GM18526 (cell line): Measurements from ENCODE around the gene GATAD2B.

Experiments
- POLR2A ChIP-seq: IDR thresholded peaks from 3 replicates; pipeline ENCODE4 v1.6.1; 2011; ENCODE audit not compliant: insufficient read length; ENCODE audit errors: extremely low read depth

GATAD2B gene

GRCh38 chr1:153957744-153958110, 35.0 kb upstream of the GATAD2B start:
- peak; percentile 45 for TF ChIP-seq POLR2A

- TF ChIP-seq POLR2A = no peak
These were observed 34.4 kb upstream of the GATAD2B start for GRCh38 chr1:153956997-153957715.

GRCh38 chr1:153954826-153955225, 32.1 kb upstream of the GATAD2B start:
- no peak for TF ChIP-seq POLR2A

GRCh38 chr1:153953859-153954365, 31.1 kb upstream of the GATAD2B start:
- TF ChIP-seq POLR2A = no peak

GRCh38 chr1:153951801-153952200, 29.0 kb upstream of the GATAD2B start:
- TF ChIP-seq POLR2A = no peak

- TF ChIP-seq POLR2A = no peak
These were observed 28.4 kb upstream of the GATAD2B start for GRCh38 chr1:153951183-153951582.

- peak; percentile 22 for TF ChIP-seq POLR2A
These were observed 24.0 kb upstream of the GATAD2B start, which contains the start of gene DENND4B for GRCh38 chr1:153946622-153947241. Gene DENND4B, minus strand, starts transcription at chr1:153946718. Its CDS starts 2,344 bp downstream, at chr1:153944374.

GRCh38 chr1:153945795-153946621, 23.2 kb upstream of the GATAD2B start:
- TF ChIP-seq POLR2A = peak; percentile 57

- TF ChIP-seq POLR2A = peak; percentile 63
These were observed 22.5 kb upstream of the GATAD2B start for GRCh38 chr1:153945131-153945794.

- TF ChIP-seq POLR2A = no peak
These were observed 22.0 kb upstream of the GATAD2B start for GRCh38 chr1:153944827-153945117.

GRCh38 chr1:153944005-153944826, 21.4 kb upstream of the GATAD2B start:
- no peak for TF ChIP-seq POLR2A

- no peak for TF ChIP-seq POLR2A
These were observed 20.2 kb upstream of the GATAD2B start for GRCh38 chr1:153942766-153943549.

- no peak for TF ChIP-seq POLR2A
These were observed 19.3 kb upstream of the GATAD2B start for GRCh38 chr1:153941826-153942725.

GRCh38 chr1:153940756-153941155, 18.0 kb upstream of the GATAD2B start:
- TF ChIP-seq POLR2A = no peak
